IPS DF 19.7 (cell line): Measurements from ENCODE around the gene HOXC9.

Experiments
- DNase-seq: peaks from one replicate; pipeline ENCODE4 v3.0.0-alpha.2; 2013; ENCODE audit warnings: low read depth, low spot score

The HOXC9 gene

GRCh38 chr12:54000116-54001114 is at the start of gene HOXC9:
Gene HOXC9, plus strand, starts transcription at chr12:54000161. Its CDS starts 28 bp downstream, at chr12:54000189.
- DNase-seq: no peak

GRCh38 chr12:53950437-53950773 is 49.6 kb upstream of the HOXC9 start:
- DNase-seq: no peak

DNA sequence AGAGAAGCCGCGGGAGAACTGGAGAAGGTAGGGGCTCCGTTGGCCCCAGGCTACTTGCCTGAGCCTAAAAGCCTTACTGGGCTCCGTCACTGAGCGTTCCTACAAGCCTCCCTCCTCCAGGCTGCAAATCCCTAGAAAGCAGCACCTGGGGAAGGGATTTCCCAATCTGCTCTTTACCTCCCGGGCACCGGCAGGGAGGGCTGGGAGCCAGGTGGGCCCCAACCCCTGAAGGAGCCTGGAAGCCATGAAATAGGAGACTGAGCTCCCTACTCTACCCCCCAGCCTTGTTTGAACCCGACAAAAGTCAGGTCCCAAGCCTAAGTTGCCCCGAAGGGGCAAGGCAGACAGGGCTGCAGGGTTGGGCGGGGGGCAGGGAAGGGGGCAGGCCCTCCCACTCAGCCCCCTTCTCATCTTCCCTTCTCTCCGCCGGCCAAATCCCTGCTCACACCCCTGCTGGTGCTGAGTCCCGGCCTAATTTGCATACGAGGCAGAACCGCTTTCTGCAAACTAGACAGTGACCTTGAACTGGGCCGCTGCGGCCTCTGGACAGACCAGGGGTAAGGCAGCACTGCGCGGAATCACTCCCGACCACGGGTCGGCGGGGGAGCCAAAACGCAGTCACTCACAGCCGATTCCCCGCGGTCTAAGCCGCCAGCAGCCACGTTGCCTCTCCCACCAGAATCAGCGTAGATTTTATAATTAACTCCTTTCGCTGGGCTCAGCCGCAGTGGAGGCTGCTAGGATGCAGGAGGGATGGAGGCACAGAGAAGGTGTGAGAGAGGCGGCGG is 49.0 kb upstream of the HOXC9 start:
- DNase-seq: no peak

DNA sequence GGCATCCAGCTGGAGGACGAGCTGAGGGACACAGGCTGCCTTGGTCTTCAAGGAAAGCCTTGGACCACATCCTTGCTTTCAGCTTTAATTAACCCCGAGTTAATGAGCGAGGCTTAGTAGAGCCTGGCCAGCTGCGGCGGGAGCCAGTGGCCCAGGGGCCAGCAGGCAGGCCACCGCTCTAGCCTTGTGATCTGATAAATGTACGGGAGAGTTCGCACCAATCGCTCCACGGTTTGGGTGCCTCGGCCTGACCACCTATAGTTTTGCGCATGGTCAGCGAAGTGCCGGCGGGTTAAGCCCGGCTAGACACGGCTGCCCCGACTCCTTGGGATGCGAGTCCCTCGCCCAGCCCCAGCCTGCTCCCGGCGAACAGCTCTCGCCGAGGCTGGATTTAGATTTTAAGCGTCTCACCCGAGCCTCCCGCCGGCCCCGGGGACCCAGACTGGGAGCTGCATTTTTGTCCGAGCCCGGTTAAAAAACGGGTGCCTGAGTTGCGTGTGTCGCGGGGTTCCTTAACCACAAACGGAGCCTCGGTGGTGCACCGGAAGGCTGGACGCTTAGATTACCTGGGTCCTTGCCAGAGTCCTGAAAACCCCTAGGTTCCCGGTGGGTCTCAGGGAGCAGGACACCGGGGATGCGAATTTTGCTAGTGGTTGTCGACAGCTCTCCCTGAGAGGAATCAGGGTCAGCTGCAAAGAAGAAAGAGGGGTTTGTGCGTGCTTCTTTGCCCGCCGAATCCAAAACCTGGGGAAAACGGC is 48.2 kb upstream of the HOXC9 start:
- DNase-seq: no peak

GRCh38 chr12:53952335-53952694 is 47.6 kb upstream of the HOXC9 start:
- no peak for DNase-seq

GRCh38 chr12:53952871-53953734 is 46.9 kb upstream of the HOXC9 start:
- no peak for DNase-seq

- DNase-seq: no peak
Observed at GRCh38 chr12:53953831-53954693, 45.9 kb upstream of the HOXC9 start.

GRCh38 chr12:53954694-53955035 is 45.3 kb upstream of the HOXC9 start, which contains the start of gene HOXC12:
Gene HOXC12, plus strand, starts transcription at chr12:53954903. Its CDS starts 27 bp downstream, at chr12:53954930.
- no peak for DNase-seq

GRCh38 chr12:53955036-53955775 is 44.8 kb upstream of the HOXC9 start:
- no peak for DNase-seq

DNA sequence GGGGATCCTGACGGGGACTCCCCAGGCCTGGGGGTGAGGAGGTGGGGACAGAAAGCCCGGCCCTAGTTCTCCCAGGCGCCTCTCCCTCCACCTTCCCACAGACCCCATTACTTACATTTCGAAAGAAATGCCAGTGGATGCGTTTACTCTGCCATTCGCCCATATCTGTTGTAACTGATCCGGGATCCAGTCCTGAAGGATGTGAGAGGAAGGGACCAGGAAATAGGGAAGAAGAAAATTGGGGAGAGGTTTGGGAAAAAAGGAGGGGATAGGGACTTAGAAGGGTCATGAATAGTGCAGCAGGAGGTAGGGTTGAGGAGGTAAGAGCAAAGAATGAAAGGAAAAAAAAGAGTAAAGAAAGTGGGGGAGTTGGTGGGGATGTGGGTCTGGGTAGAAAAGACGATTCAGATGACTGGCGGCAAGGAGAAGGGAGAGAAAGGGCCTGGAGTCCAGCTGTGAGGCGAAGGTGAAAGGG is 44.1 kb upstream of the HOXC9 start:
- DNase-seq: no peak

DNA sequence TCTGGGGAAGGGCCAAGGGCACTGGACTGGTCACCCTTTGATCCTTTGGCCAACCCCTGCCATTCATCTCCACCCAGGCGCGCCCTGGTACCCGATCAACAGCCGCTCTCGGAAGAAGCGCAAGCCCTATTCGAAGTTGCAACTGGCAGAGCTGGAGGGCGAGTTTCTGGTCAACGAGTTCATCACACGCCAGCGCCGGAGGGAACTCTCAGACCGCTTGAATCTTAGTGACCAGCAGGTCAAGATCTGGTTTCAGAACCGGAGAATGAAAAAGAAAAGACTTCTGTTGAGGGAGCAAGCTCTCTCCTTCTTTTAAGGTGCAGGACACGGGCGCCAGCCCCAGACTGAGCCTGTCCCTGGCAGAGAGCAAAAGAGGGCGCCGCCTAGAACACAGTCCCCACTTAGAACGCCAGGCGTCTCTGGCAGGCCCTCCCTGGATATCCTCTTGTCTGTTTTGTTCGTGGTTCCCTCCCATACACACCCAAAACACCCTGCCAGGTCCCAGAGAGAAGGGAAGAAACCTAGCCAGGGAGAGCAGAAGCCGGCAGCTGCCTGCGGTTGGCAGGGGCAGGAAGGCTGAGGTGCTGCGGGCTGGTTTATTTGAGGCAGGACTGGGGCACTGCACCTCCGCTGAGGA is 43.6 kb upstream of the HOXC9 start:
- no peak for DNase-seq

DNA sequence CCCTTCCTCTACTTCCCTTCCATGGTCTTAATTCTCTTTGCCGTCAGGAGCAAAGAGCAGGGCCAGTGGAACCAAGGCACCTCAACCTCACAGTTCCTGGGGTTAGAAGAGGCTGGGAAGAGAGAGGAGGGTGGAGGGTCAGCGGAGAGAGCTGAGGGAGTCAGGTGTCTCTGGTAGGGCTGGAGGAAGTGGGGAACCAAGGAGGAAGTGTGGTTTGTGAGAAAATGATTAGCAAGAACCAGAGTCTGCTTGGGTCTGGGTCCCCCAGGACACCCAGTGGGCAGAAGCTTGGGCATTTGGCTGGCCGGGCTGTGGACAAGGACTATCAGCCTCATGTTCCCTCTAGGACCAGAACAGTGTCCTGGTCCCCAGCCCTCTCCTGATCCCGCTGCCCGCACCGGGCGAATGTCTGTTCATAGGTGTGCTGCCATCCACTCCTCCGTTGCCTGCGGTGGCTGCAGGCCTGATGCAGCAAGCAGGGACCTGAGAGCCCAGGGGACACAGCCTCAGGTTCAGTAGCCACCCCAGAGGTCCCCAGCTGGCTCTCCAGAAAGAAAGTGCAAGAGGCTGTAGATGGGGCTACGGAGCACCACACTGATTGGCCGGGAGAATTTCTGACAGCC is 42.9 kb upstream of the HOXC9 start:
- no peak for DNase-seq

GRCh38 chr12:53958128-53958527 is 41.8 kb upstream of the HOXC9 start:
- DNase-seq: no peak

DNA sequence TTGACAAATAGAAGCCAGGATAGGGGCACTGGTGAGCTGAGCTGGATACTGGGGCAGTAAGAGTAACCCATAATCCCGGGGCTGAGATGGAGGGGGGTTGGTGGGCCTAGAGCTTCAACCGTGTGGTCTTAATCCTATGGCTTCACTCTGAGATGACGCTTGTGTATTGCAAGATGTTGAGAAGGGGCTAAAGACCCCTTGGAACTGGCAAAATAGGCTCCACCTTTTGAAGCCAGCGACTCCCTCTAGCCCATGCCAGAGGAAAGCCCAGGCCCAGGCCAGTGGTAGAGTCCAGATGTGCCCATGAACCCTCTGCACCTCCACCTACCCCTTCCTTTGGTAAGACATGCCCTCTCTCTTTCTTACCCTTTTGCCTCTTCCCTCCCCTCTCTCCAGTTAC is 40.6 kb upstream of the HOXC9 start:
- no peak for DNase-seq

DNA sequence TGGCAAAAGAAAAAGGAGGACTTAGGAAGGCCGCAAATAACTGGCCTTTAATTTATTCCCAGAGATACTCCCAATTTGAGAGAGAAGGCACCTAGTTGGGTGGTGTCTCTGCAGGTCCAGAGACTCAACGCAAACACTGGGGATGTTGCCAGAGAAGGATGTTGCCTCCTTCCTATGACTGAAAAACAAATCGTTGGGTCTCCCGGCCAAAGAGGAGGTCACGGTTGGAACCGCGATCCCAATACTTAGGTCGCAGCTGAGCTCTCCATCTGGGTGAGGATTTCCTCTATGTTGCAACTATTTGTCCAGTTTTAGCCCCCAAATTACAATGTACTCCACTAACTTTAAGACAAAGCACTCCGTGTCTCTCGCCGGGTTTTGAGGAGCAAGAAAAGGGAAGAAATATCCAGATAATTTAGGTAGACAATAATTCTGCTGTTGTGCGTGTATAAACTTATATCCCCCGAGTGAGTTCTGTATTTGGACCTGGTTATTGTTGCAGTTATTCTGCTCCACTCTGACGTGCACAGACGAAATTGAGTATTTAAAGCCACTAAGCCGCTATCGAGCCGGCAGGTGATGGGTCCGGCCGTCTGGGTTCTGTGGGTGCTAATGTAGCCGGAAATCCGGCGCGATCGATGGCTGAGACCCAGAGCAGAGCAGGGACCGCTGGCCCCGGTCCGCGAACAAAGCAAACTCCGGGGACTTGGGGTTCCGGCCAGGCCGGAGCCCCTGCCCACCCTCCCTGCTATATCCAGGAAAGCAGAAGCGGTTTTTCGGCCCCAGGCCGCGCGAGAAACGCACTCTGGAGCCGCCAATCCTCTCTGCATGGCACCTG is 39.6 kb upstream of the HOXC9 start:
- no peak for DNase-seq

- no peak for DNase-seq
Observed at GRCh38 chr12:53961025-53961761, 38.8 kb upstream of the HOXC9 start.

GRCh38 chr12:53963005-53963404 is 37.0 kb upstream of the HOXC9 start:
- no peak for DNase-seq
